HepG2 (cell line): Measurements from ENCODE around the gene PSMB11. TPM values are rescaled to one million over a fixed set of nuclear protein-coding genes. Genes with fewer than 3 reads are reported as not detected.

ENCODE experiments used
- ATF2 ChIP-seq: sonication (generic); formaldehyde crosslinking; IDR thresholded peaks from 2 replicates; pipeline ENCODE4 v1.4.0; 2020; ENCODE audit warnings: missing genetic modification reagents
- CAMTA2 ChIP-seq: sonication (generic); formaldehyde crosslinking; IDR thresholded peaks from 2 replicates; pipeline ENCODE4 v1.4.0; 2020; ENCODE audit warnings: mild to moderate bottlenecking, missing genetic modification reagents, borderline replicate concordance
- DMAP1 ChIP-seq: IDR thresholded peaks from 2 replicates; pipeline ENCODE4 v1.6.1; 2016
- E2F1 ChIP-seq: sonication (generic); formaldehyde crosslinking; IDR thresholded peaks from 2 replicates; pipeline ENCODE4 v1.5.0; 2020; ENCODE audit warnings: missing genetic modification reagents
- GATAD2A ChIP-seq: IDR thresholded peaks from 2 replicates; pipeline ENCODE4 v1.6.1; 2016
- MTA1 ChIP-seq: sonication (generic); formaldehyde crosslinking; IDR thresholded peaks from 2 replicates; pipeline ENCODE4 v1.4.0; 2020; ENCODE audit warnings: missing genetic modification reagents, mild to moderate bottlenecking, borderline replicate concordance
- NFIB ChIP-seq: sonication (generic); formaldehyde crosslinking; IDR thresholded peaks from 2 replicates; pipeline ENCODE4 v1.9.0; 2021; ENCODE audit warnings: missing genetic modification reagents, mild to moderate bottlenecking, borderline replicate concordance
- SMAD3 ChIP-seq: sonication (generic); formaldehyde crosslinking; IDR thresholded peaks from 2 replicates; pipeline ENCODE4 v1.4.0; 2020; ENCODE audit warnings: missing genetic modification reagents
- SRSF9 ChIP-seq: fragments of 200-400 bp; formaldehyde crosslinking; IDR thresholded peaks from 2 replicates; pipeline ENCODE4 v1.6.1; 2018; ENCODE audit warnings: borderline replicate concordance, mild to moderate bottlenecking, low read depth, low read length; ENCODE audit not compliant: insufficient read depth, poor library complexity, severe bottlenecking
- TEAD2 ChIP-seq: sonication (generic); formaldehyde crosslinking; IDR thresholded peaks from 2 replicates; pipeline ENCODE4 v1.9.0; 2021; ENCODE audit warnings: missing genetic modification reagents
- THYN1 ChIP-seq: sonication (generic); formaldehyde crosslinking; IDR thresholded peaks from 2 replicates; pipeline ENCODE4 v1.8.1; 2023; ENCODE audit warnings: low read depth, mild to moderate bottlenecking, moderate library complexity, missing genetic modification reagents, borderline replicate concordance
- U2AF2 ChIP-seq: fragments of 200-400 bp; formaldehyde crosslinking; IDR thresholded peaks from 2 replicates; pipeline ENCODE4 v1.6.1; 2017; ENCODE audit warnings: low read depth, mild to moderate bottlenecking, low read length
- ZNF143 ChIP-seq: sonication (generic); formaldehyde crosslinking; IDR thresholded peaks from 2 replicates; pipeline ENCODE4 v1.4.0; 2020; ENCODE audit warnings: missing genetic modification reagents
- ZNF572 ChIP-seq: sonication (generic); formaldehyde crosslinking; IDR thresholded peaks from 2 replicates; pipeline ENCODE4 v1.5.1; 2020; ENCODE audit warnings: mild to moderate bottlenecking, missing genetic modification reagents
- ZNF616 ChIP-seq: sonication (generic); formaldehyde crosslinking; IDR thresholded peaks from 2 replicates; pipeline ENCODE4 v1.5.0; 2020; ENCODE audit warnings: low read depth, mild to moderate bottlenecking, missing genetic modification reagents
- ZNF704 ChIP-seq: sonication (generic); formaldehyde crosslinking; IDR thresholded peaks from 2 replicates; pipeline ENCODE4 v1.8.1; 2023; ENCODE audit warnings: mild to moderate bottlenecking, inconsistent platforms, moderate library complexity, missing genetic modification reagents, borderline replicate concordance
- ZNF737 ChIP-seq: sonication (generic); formaldehyde crosslinking; IDR thresholded peaks from 2 replicates; pipeline ENCODE4 v1.5.0; 2020; ENCODE audit warnings: missing genetic modification reagents, mild to moderate bottlenecking, borderline replicate concordance
- polyA plus RNA-seq, 8 experiments: library from polyadenylated mRNA; depleted of rRNA in 3 of 8; stranded (reverse) in 7 of 8; unstranded in 1 of 8; fragments of >200 nt; fragmentation: Illumina TruSeq in 4 of 8; extraction: Trizol in 4 of 8; gene quantifications; 2 replicates each; pipeline versions ENCODE4 v1.2.1 to v1.2.3, GENCODE V29; 2011 to 2016; ENCODE audit warnings: low read depth in 4 of 8, missing spikeins in 1 of 8, mixed read lengths in 1 of 8; ENCODE audit not compliant: insufficient read depth in 1 of 8
- total RNA-seq, 5 experiments: library from RNA; depleted of rRNA; stranded (reverse); fragments of >200 nt; fragmentation: Illumina TruSeq; extraction: Trizol; gene quantifications; 2 replicates each; pipeline ENCODE4 v1.2.3, GENCODE V29; 2016; ENCODE audit warnings: low read depth in 1 of 5
- TF ChIP-seq, protein P1 (sequence below): sonication (generic); formaldehyde crosslinking; IDR thresholded peaks from 2 replicates; pipeline ENCODE4 v1.4.0; 2020; ENCODE audit warnings: mild to moderate bottlenecking, missing genetic modification reagents
- TF ChIP-seq, protein P2 (sequence below): sonication (generic); formaldehyde crosslinking; IDR thresholded peaks from 2 replicates; pipeline ENCODE4 v1.9.0; 2021; ENCODE audit warnings: missing genetic modification reagents, borderline replicate concordance
- TF ChIP-seq, protein P3 (sequence below): sonication (generic); formaldehyde crosslinking; conservative IDR thresholded peaks from 2 replicates; pipeline ENCODE4 v1.4.0; 2020; ENCODE audit warnings: missing genetic modification reagents
- TF ChIP-seq, protein P4 (sequence below): IDR thresholded peaks from 2 replicates; pipeline ENCODE4 v1.6.1; 2016

PSMB11 gene
- total and polyA plus RNA-seq, 2 of the 13 experiments (the other 11 are each of a cell fraction or from before 2014, with no cell fraction given), result not detected

GRCh38 chr14:22994762-22995275 is 47.2 kb upstream of the PSMB11 start (continued):
- TF ChIP-seq ZNF616 (CRISPR knock-in tag) (no peak), MTA1 (CRISPR knock-in tag) (no peak), DMAP1 (CRISPR knock-in tag) (no peak), SMAD3 (CRISPR knock-in tag) (0 out of 2 replicates have a peak, but pooled peaks have one; percentile 44), E2F1 (CRISPR knock-in tag) (no peak), TEAD2 (CRISPR knock-in tag) (no peak), ZNF572 (CRISPR knock-in tag) (0 out of 2 replicates have a peak, but pooled peaks have one; percentile 71), CAMTA2 (CRISPR knock-in tag) (no peak), SRSF9 (no peak), U2AF2 (no peak), THYN1 (no peak), GATAD2A (0 out of 2 replicates have a peak, but pooled peaks have one; percentile 25), ZNF704 (CRISPR knock-in tag) (no peak), ZNF143 (CRISPR knock-in tag) (no peak), ATF2 (CRISPR knock-in tag) (0 out of 2 replicates have a peak, but pooled peaks have one; percentile 41), NFIB (CRISPR knock-in tag) (no peak), ZNF737 (CRISPR knock-in tag) (no peak)
- TF ChIP-seq, protein P1, sequence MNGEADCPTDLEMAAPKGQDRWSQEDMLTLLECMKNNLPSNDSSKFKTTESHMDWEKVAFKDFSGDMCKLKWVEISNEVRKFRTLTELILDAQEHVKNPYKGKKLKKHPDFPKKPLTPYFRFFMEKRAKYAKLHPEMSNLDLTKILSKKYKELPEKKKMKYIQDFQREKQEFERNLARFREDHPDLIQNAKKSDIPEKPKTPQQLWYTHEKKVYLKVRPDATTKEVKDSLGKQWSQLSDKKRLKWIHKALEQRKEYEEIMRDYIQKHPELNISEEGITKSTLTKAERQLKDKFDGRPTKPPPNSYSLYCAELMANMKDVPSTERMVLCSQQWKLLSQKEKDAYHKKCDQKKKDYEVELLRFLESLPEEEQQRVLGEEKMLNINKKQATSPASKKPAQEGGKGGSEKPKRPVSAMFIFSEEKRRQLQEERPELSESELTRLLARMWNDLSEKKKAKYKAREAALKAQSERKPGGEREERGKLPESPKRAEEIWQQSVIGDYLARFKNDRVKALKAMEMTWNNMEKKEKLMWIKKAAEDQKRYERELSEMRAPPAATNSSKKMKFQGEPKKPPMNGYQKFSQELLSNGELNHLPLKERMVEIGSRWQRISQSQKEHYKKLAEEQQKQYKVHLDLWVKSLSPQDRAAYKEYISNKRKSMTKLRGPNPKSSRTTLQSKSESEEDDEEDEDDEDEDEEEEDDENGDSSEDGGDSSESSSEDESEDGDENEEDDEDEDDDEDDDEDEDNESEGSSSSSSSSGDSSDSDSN, result 0 out of 2 replicates have a peak, but pooled peaks have one; percentile 38
- TF ChIP-seq, protein P2, sequence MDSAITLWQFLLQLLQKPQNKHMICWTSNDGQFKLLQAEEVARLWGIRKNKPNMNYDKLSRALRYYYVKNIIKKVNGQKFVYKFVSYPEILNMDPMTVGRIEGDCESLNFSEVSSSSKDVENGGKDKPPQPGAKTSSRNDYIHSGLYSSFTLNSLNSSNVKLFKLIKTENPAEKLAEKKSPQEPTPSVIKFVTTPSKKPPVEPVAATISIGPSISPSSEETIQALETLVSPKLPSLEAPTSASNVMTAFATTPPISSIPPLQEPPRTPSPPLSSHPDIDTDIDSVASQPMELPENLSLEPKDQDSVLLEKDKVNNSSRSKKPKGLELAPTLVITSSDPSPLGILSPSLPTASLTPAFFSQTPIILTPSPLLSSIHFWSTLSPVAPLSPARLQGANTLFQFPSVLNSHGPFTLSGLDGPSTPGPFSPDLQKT, result no peak
- TF ChIP-seq, protein P3, sequence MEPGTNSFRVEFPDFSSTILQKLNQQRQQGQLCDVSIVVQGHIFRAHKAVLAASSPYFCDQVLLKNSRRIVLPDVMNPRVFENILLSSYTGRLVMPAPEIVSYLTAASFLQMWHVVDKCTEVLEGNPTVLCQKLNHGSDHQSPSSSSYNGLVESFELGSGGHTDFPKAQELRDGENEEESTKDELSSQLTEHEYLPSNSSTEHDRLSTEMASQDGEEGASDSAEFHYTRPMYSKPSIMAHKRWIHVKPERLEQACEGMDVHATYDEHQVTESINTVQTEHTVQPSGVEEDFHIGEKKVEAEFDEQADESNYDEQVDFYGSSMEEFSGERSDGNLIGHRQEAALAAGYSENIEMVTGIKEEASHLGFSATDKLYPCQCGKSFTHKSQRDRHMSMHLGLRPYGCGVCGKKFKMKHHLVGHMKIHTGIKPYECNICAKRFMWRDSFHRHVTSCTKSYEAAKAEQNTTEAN, result no peak
- TF ChIP-seq, protein P4, sequence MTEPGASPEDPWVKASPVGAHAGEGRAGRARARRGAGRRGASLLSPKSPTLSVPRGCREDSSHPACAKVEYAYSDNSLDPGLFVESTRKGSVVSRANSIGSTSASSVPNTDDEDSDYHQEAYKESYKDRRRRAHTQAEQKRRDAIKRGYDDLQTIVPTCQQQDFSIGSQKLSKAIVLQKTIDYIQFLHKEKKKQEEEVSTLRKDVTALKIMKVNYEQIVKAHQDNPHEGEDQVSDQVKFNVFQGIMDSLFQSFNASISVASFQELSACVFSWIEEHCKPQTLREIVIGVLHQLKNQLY (CRISPR knock-in tag), result no peak
